Muscle of back (tissue), 11 donors: Measurements from ENCODE around the gene NSUN2. TPM values are rescaled to one million over a fixed set of nuclear protein-coding genes. Genes with fewer than 3 reads are reported as not detected.

Experiments
- DNase-seq, 3 donors: peaks; one replicate each; pipeline versions ENCODE4 v3.0.0 to v3.0.0-alpha.2; 2013
- polyA plus RNA-seq, 10 donors: library from polyadenylated mRNA; unstranded; fragments of 120-200 nt; gene quantifications; one replicate each; pipeline ENCODE4 v1.2.1, GENCODE V29; 2013; ENCODE audit not compliant: insufficient read length in 10 of 10

NSUN2 gene
- polyA plus RNA-seq, 10 donors = 32.8 to 67.8 (median 42.0) TPM

DNA sequence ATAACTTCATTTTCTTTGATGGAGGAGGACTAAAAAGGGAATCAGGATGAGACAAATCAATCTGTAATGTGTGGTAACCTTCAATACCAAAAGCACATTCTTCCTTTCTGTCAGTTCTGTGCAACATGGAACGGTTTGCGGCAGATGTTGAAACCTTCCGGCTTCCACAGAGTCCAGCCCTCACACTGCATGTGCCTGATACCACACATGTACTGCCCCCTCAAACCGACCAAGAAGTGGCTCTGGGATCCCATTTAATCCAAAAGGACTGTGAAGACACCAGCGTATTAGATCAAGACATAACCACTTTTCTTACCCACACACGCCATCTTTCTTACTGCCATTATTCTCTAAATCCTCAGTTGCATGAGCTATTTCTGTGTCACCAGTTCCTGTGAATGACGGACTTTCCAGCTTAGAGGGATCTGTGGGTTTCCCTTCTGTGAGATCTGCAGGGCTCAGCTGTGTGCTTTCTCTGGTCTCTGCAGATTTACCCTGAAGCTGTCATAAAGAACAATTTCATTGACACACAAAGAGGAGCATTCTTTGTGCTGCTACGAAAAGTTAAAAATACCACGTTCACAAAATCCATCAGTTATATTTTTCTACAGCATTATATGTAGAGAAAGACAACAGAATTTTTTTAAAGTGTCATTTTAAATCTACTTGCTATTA, 25.8 kb downstream of the NSUN2 start:
- no peak for DNase-seq

DNA sequence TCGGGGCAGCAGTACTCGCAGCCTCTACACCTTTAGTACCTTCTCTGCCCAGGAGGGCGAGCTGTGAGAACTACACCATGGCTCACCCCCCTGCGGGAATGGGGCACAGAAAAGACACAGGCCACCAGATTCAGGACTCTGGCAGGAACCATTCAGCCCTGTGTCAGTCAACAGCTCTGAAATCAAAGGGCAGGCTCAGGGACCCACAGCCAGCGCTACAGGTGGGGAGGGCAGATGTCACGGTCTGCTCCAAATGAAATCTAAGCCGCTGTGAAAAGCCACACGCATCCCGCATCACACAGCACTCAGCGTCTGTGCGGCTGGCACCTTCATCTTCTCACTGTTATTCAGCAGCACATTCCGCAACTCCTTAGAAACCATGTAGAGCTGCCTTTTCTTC, 27.9 kb downstream of the NSUN2 start:
- DNase-seq = no peak

DNA sequence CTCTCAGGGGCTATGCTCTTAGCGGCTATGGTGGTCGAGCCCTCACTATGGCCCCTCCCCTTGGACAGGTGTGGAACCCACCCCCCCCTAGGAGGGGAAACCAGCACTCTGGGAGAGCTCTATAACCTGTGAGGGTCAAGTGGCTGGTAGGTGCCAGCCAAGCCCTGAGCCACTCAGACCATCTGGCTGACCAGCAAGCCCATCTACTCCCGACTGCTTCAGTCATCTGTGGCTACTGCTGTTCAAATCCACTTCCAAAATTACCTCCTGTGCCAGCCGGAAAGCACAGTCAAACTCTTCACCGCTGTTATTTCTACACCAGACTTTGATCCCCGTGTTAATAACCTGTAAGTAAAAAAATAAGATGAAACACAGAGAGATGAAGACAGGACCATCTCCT, 28.5 kb downstream of the NSUN2 start:
- no peak for DNase-seq

DNA sequence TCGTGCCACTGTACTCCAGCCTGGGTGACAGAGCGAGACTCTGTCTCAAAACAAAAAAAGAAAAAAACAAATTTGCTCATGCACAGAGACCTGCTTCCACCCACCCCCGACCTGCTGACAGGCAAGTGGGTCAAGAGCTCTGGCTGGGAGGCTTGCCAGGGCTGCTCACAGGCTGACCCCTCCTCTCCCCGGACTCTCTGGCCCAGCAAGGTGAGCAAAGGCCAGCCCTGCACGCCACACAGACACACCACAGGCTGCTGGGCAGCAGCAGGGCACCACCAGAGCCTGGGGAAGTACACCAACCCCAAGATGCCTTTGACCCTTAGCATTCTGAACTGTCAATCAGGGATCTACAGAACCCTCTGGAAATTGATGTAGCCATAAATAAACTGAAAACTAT, 29.2 kb downstream of the NSUN2 start:
- no peak for DNase-seq

DNA sequence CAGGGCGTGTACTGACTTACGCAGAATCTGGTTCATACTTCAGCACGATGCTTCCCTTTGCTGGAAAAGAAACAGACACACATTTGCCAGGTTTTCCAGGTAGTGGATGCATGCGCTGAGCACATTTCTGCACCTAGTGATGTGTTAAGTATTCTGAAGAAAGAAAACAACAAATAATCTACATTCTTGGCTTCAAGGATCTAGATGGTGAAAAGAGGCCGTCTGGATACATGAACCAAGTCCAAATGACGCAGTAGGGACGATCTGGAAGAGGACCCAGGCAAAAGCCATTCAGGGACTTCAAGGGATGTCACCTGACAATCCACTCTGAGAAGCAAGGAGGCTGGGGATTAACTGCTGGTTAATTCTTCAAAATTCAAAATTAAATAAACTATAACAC, 30.4 kb downstream of the NSUN2 start:
- DNase-seq = no peak

DNA sequence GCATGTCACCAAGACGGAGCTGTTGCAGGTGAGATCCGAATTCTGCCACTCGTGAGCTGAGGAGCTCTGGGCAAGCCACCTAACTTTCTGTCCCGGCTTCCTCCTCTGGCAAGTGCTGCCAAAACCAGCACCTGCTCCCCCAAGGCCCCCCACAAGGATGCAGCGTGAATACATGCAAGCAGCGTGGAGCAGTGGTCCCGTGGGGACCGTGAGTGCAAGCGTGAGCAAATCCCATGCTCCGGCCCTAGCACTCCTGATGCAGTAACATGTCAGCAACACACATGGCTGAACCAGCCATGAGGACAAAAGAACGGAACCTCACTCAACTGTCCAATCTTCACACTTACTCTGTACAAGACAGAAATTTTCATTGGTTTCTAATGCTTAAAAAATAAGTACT, 31.0 kb downstream of the NSUN2 start:
- DNase-seq = no peak

DNA sequence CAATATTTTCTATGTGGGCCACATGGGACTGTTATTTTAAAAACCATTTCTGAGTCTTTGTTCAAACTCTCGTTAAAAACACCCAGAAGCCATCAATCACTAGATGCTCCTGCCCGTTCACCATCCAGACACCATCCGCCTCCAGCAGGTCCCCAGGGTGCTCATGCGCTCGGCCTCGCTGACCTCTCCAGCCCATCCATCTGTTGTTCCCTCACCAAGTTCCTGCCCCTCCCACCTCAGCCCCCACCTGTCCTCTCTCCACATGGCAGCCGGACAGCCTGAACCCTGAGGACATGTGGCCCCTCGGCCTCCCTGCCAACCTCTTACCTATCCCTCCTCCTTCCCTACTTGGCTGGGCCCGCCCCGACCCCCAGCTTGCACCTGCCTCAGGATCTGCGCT, 31.6 kb downstream of the NSUN2 start:
- DNase-seq = no peak

DNA sequence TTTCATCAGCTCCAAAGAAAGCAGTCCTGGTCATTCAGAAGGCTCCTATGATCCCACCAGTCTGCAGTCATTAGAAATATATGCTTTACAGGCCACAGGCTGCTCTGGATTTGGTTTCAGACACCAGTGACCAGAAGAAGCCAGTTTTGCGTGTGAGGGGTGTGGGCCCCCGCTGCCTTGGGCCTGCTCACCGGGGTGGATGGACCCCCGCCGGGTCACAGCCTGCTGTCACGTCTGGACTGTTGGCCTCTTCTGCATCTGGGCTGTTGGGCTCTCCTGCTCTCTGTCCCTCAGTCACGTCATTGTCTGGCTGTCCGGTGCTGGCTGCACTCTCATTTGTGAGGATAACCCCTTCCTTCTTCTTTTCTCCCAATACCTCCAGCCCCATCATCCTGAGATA, 33.1 kb downstream of the NSUN2 start:
- no peak for DNase-seq

DNA sequence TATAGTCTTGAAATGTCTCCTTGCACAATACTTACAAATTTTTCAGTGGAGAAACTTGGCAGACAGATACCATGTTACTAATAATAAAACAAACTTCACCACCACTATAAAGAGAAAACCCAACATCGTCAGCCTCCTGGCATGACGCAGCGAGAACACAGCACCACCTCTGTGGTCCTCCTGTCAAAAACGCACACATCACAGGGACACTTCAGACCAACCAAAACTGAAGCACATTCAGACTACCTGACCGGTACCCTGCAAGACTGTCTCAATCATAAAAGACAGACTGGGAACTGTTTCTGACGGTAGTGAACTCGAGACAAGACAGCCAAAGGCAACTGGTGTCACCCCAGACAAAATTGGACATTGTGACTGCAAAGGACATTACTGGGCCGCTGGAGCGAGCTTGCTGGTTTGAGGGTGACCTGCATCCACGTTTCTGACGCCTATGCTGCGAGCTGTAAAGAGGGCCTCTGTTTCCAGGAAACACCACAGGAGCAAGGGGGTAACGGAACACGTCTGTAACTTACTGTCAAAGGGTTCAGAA, 34.4 kb downstream of the NSUN2 start:
- no peak for DNase-seq

DNA sequence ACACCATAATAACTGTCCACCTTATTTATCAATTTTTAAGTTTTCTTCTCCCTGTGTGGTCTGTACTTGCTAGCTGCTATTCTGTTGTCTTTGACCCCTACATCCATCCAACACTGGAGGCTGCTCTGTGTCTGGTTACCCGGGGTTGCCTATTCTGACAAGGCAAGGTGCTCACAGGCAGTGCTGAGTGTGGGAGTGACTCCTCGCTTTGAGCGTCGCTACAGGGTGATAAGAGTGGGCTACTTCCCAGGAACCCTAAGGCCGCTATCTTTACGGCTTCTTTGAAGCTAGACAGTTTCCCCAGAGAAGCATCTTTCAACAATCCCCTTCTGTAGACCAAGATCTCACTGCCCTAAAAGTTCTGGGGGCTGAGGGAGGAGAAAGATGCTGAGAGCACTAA, 35.3 kb downstream of the NSUN2 start:
- DNase-seq = no peak

DNA sequence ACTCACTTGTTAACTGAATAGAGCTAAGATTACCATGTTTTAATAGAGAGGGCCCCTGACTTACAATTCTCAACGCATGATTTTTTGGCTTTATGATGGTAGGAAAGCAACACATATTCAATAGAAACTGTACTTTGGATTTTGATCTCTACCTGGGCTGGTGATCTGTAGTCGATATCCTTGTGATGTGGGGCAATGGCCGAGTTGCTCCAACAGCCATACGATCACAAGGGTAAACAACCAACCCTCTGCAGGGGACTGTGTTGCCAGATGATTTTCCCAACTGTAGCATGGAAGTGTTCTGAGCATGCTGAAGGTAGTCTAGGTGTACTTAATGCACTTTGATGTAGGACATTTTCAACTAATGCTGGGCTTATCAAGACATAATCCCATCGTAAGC, 36.5 kb downstream of the NSUN2 start:
- no peak for DNase-seq

DNA sequence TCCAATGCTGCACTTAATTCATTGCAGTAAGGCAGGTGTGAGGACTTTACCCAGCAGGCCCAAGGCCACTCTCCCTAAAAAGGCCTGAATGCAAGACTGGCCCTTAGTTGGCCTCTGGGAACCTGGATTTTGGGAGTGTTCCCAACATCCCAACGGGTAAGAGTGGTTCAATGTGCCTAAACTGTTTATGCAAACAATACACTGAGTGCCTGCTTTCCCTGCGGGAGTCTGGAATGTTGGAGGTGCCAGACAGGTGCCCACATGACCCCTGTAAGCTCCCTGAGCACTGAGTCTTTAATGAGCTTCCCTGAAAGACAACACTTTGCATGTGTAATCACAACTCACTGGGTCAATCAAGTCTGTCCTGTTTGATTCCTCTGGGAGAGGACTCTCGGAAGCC, 37.4 kb downstream of the NSUN2 start:
- DNase-seq = no peak

DNA sequence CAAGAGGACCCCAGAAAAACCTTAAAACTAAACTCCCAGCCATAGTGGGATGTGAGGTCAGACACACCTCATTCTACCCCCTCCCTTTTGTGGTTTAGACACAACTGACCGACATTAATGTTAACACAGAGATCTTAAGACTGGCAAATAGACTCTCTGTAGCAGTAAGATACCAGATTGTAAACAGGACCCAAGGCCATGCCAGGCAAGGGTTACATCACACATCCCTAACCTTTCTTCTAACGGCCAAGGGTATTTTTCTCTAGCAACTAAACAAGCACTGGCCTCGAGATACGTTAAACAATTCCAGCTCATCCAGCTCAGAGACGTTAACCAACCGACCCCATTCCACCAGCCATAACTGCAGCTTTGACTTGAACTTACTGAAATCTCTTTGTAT, 38.8 kb downstream of the NSUN2 start:
- DNase-seq = no peak

DNA sequence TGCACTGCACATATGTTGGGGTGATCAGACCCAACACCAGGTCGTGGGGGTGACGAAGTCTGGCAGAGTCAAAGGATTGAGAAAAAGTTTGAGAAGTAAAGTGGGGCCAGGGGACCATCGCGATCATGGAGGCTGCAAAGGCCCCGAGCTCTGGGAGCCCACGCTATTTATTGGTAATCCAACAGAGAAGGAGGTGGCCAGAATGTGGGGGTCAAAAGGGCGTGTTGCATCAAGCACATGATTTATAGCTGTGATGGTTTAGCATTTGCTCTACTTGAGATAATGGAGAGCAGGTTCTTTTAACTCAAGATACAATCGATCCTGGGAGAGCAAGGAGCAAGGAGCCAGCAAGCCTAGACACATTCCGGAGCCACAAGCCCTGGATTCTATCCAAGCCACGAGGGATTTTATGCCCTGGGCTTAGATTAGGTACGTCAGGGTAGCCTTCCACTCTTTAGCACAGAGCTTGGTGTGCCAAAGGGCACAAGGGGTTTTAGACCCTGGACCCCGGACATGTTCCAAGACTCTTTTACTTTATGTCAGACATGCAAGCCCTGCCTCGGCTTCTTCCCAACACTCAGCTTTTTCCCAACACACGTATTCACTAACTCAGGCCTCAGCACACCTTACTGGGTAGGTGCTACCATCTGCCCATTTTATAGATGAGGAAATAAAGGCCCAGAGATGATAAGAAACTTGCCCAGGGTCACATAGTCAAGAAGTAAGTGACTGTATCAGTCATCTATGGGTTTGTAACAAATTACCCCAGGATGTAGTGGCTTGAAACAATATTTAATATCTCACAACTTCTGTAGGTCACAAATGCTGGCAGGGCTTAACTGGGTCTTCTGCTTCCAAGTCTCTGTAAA, 39.5 kb downstream of the NSUN2 start:
- no peak for DNase-seq

DNA sequence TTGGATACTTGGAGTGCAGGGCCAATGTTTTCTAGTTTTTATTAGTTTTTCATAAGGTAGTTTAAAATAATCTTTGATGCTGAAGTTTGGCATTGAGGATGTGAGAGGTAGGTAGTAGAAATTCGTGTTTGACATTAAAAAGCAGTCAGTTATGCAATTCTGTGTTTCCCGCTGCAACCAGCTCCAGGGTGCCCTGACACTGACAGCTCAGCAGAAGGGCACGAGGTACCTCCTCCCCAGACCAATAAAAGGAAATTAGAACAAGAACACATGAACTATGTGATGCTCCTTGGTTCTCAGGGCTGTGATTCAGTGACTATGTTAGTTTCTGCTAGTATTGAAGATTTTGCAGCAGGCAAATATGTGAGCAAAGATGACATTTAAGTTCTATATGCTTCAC, 40.2 kb downstream of the NSUN2 start:
- DNase-seq = no peak

DNA sequence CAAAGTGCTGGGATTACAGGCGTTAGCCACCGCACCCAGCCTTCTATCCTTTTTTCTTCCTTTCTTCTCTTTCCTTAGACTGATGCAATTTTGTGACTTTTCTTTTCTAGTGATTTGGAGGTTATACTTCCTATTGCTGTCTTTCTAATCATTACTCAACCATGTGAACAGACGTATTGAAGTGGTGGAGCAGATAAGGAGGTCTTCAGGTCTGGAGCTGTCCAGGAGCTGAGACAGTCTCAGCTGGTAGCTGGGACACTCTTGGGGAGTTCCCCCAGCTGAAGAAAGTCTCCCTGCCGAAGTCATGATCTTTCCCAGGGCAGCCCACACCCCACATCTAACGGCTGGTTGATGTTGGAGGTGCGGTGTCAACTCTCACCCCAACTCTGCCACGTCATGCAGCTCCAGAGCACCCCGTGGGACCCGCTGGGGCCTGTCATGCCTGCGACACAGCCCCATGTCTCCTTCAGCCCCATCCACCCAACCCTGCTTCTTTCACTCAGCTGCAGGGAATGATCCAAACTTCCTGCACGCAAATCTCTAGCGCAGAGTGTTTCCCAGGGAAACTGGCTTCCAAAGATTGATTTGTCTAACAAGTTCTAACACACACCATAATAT, 41.1 kb downstream of the NSUN2 start:
- no peak for DNase-seq

DNA sequence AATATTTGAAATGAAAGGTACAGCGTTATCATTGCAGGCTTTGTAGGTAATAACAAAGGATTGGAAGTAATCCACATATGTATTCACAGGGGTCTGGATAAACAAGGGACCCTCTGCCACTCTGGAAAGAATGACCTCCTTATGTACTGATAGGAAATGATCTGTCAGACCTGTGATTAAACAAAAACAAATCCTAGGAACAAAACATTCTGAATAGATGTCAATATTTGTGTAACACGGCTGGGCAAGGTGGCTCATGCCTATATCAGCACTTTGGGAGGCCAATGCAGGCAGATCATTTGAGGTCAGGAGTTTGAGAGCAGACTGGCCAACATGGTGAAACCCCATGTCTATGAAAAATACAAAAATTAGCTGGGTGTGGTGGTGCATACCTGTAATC, 42.3 kb downstream of the NSUN2 start:
- no peak for DNase-seq

DNA sequence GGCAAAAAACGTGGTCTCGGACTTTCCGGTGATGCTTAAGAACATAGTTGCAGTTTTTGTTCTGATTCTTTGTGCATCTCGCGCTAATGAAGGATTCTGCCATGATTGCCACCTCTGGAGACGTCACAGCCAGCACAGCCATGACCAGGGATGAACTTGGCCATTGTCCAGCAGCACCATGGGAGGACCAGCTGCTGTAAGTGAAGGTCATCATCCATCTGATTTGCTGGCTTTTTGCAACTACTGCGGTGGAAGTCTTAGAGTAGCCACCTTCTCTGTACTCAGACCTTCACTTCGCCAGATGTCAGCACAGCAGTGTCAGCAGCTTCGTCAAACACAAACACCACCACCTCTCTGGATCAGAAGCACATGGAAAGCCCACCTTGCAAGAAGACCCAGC, 45.7 kb downstream of the NSUN2 start:
- no peak for DNase-seq

DNA sequence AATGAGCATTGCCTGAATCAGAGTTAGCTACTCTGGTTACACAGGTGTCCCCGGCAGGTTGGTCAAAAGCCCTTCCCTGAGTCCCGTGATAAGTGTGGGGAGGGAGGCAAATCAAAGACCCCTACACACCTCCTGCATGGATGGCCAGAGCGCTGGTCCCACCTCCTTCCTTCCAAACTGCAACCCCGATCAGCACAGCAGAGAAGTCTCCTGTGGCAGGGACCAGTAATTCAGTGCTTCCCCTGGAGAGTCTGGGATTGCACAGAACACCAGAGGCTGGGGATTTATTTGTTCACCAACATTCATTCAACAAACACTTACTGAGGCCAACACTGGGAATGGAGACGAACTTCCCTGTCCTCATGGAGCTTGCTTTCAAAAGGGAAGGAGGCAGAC, 46.2 kb downstream of the NSUN2 start:
- DNase-seq = no peak

DNA sequence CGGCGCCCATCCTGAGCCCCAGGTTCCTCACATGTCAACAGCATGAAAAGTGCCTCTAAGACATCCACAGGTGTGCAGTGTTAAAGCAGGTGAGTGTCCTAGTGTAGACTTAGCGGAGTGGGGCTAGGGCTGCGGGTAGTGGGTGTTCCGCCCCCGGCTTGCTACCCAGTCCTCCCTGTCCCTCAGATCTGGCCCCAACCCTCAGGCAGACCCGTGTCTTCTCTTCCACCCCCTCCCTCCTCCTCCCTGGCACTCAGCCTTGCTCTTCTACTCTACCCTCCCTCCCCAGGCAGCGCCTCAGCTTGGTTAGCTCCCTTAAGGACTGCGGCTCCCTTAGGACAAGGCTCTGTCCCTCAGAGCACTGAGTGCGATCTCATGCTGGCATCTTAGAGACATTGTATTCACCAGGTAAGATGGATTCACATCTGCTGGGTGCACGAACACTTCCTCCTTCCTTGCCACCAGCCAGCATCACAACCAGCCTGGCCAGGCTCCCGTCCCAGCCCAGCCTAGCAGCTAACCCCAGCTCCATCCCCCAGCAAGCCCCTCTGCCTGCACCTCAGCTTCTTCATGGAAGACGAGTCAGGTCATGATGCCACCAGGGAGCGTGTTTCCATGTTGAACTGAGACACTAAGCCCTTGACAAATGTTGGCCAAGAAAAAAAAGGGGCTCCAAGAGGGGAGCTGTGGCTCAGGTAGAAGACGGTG, 46.8 kb downstream of the NSUN2 start:
- no peak for DNase-seq

DNA sequence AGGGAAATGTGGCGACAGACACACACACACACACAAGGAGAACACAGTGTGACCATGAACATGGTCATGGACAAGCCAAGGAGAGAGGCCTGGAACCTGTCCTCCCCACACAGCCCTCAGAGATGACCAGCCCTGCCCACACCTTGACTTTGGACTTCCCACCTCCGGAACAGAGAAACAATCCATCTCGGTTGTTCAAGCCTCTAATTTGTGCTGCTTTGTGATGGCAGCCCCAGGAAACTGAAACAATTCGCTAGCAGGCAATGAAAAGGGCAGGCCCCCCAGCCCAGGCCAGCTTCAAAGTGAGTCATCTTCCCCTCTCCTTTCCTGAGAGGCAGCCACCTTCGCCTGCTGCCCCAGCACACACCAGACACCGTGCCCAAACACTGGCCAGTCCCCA, 47.7 kb downstream of the NSUN2 start:
- DNase-seq = no peak

DNA sequence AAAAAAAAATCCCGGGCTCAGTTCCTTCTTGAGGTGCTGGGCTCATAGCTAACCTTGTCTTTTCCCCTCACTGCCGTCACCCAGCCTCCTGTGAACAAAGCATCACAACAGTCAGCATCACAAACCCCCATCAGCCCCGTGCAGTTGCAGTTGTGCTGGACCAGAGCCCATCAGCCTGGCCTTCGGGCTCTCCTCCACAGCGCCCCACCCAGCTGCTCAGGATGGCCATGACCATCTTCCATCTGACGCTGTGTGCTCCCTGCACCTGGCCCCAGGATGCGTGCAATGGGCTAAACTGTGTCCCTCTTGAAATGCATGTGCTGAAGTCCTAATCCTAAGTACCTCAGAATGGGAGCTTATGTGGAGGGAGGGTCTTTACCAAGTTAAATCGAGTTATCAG, 48.1 kb downstream of the NSUN2 start:
- DNase-seq = no peak
